Upper lobe of left lung (tissue), 6 donors: ENCODE data around the gene CAMK2N2. TPM values are rescaled to one million over a fixed set of nuclear protein-coding genes. Genes with fewer than 3 reads are reported as not detected.

Experiments used
- ATAC-seq, 2 donors: fragments of 200-7000 bp; cut with Tn5 transposase; one replicate each; pipeline ENCODE4 v1.9.1; 2022; ENCODE audit warnings: mild to moderate bottlenecking in 2 of 2, moderate library complexity in 2 of 2; ENCODE audit not compliant: low FRiP score in 2 of 2
- DNase-seq, 2 donors: peaks; one replicate each; pipeline ENCODE4 v3.0.0-alpha.2; 2019 to 2020
- H3K27ac ChIP-seq, 4 donors: fragments of 200-600 bp; sonication (generic); one replicate each; pipeline ENCODE4 v1.5.1; 2016 to 2019
- H3K27me3 ChIP-seq, 4 donors: fragments of 200-600 bp; sonication (generic); one replicate each; pipeline ENCODE4 v1.5.1; 2017 to 2019
- H3K36me3 ChIP-seq, 4 donors: fragments of 200-600 bp; sonication (generic); one replicate each; pipeline ENCODE4 v1.5.1; 2016 to 2019
- H3K4me1 ChIP-seq, 4 donors: fragments of 200-600 bp; sonication (generic); one replicate each; pipeline ENCODE4 v1.5.1; 2018 to 2019
- H3K4me3 ChIP-seq, 4 donors: fragments of 200-600 bp; sonication (generic); one replicate each; pipeline ENCODE4 v1.5.1; 2017 to 2019; ENCODE audit warnings: mild to moderate bottlenecking in 2 of 4, moderate library complexity in 1 of 4
- H3K9me3 ChIP-seq, 4 donors: fragments of 200-600 bp; sonication (generic); one replicate each; pipeline ENCODE4 v1.5.1; 2018 to 2019
- CTCF ChIP-seq, 6 experiments: fragments of 450-650 bp in 4 of 6; fragments of 200-600 bp in 2 of 6; sonication (generic) in 2 of 6; IDR thresholded peaks; one replicate each; pipeline ENCODE4 v1.5.1; 2016 to 2019; ENCODE audit warnings: antibody characterized with exemption in 6 of 6
- EP300 ChIP-seq, 4 donors: sonication (generic); formaldehyde crosslinking; IDR thresholded peaks; one replicate each; pipeline ENCODE4 v1.5.1; 2017; ENCODE audit warnings: antibody characterized with exemption in 4 of 4, control low read depth in 2 of 4
- POLR2A ChIP-seq, 4 donors: fragments of 450-650 bp; IDR thresholded peaks; one replicate each; pipeline ENCODE4 v1.5.1; 2016 to 2017; ENCODE audit warnings: antibody characterized with exemption in 4 of 4, mild to moderate bottlenecking in 2 of 4
- POLR2AphosphoS5 ChIP-seq, 2 donors: sonication (generic); formaldehyde crosslinking; IDR thresholded peaks; one replicate each; pipeline ENCODE4 v1.5.1; 2017; ENCODE audit warnings: antibody characterized with exemption in 2 of 2
- WGBS, 2 donors: methylation state at CpG; one replicate each; pipeline ENCODE4 v1.1.5; 2017 to 2018; 5-methylcytosine and 5-hydroxymethylcytosine counted together
- total RNA-seq, 6 donors: library from RNA; depleted of rRNA in 4 of 6; stranded (reverse); fragments of >200 nt in 4 of 6; gene quantifications; one replicate each; pipeline versions ENCODE4 v1.1.0 to v1.2.1, GENCODE V29; 2016 to 2021
- donor health status: DM: no; HTN: no; CAD: no; lungs with moderate emphysema.
- donor health status: DM: no; HTN: yes; CAD: no; lungs with severe emphysema.

Gene CAMK2N2
- total RNA-seq, 6 donors from 2014 or later: 0.26 to 0.44 TPM; not detected in 4

- TF ChIP-seq EP300 (IDR thresholded peaks at IDR 0.05) (no peak), CTCF (IDR thresholded peaks at IDR 0.05) (no peak), POLR2AphosphoS5 (IDR thresholded peaks at IDR 0.05) (no peak), POLR2A (IDR thresholded peaks at IDR 0.05) (no peak)
- Histone ChIP-seq H3K9me3 (no peaks in the 10 kb centered on the region), H3K27ac (no peak overlapping the region), H3K27me3 (no peaks in the 10 kb centered on the region), H3K36me3 (peaks cover 30 to 53% (median 46%) of the 10 kb centered on the region in 4 donors), H3K4me1 (peaks cover 12 to 21% (median 16%) of the 10 kb centered on the region in 4 donors), H3K4me3 (peak overlapping the region in 2 of 4 donors; percentile 70 to 97)
- WGBS, 2 donors: 81 to 82% methylated on average over 3 of the region's 3 CpGs
- ATAC-seq (no peak), DNase-seq (no peak)
Observed at GRCh38 chr3:184300378-184300720, 39.0 kb upstream of the CAMK2N2 start.

- no peak for TF ChIP-seq POLR2AphosphoS5 (IDR thresholded peaks at IDR 0.05)
- no peak for TF ChIP-seq POLR2A (IDR thresholded peaks at IDR 0.05)
- no peak for TF ChIP-seq CTCF (IDR thresholded peaks at IDR 0.05)
- no peak for TF ChIP-seq EP300 (IDR thresholded peaks at IDR 0.05)
- Histone ChIP-seq H3K4me3 (peak overlapping the region; percentile 54 to 97 (median 68)), H3K27me3 (no peaks in the 10 kb centered on the region), H3K36me3 (peaks cover 30 to 47% (median 42%) of the 10 kb centered on the region in 4 donors), H3K27ac (peak overlapping the region; percentile 75 to 89 (median 85)), H3K4me1 (peaks cover 12 to 21% (median 16%) of the 10 kb centered on the region in 4 donors), H3K9me3 (no peaks in the 10 kb centered on the region)
- WGBS, 2 donors: 23 to 31% methylated on average over 18 to 24 of the region's 29 CpGs
- no peak for ATAC-seq
- no peak for DNase-seq
Observed at GRCh38 chr3:184299488-184300377, 38.4 kb upstream of the CAMK2N2 start.

GRCh38 chr3:184298759-184299487, 37.6 kb upstream of the CAMK2N2 start, which contains the start of gene PSMD2:
TSS of gene PSMD2 (plus strand) at chr3:184299241. CDS start at chr3:184299267, 26 bp downstream.
- peak in 1 of 4 donors; percentile 59 for TF ChIP-seq EP300 (IDR thresholded peaks at IDR 0.05)
- peak in 4 of 6 experiments; percentile 8 to 37 (median 30) for TF ChIP-seq CTCF (IDR thresholded peaks at IDR 0.05)
- TF ChIP-seq POLR2AphosphoS5 (IDR thresholded peaks at IDR 0.05): peak; percentile 85 to 93
- peak in 3 of 4 donors; percentile 53 to 92 (median 61) for TF ChIP-seq POLR2A (IDR thresholded peaks at IDR 0.05)
- Histone ChIP-seq H3K9me3 (no peaks in the 10 kb centered on the region), H3K27ac (peak within 1 kb of the TSS; percentile 75 to 89 (median 85)), H3K27me3 (no peaks in the 10 kb centered on the region), H3K4me3 (peak within 1 kb of the TSS; percentile 54 to 97 (median 68)), H3K4me1 (peaks cover 12 to 21% (median 16%) of the 10 kb centered on the region in 4 donors), H3K36me3 (peaks cover 23 to 39% (median 34%) of the 10 kb centered on the region in 4 donors)
- DNase-seq (peak; percentile 98 to 100), ATAC-seq (peak; percentile 99 to 100)
- 0 to 2% methylated on average over 28 to 51 of the region's 78 CpGs for WGBS, 2 donors

GRCh38 chr3:184296616-184297015, 35.3 kb upstream of the CAMK2N2 start:
- Histone ChIP-seq H3K4me3 (no peak overlapping the region), H3K4me1 (peaks cover 12 to 21% (median 16%) of the 10 kb centered on the region in 4 donors), H3K36me3 (peaks cover 5 to 16% (median 11%) of the 10 kb centered on the region in 4 donors), H3K9me3 (no peaks in the 10 kb centered on the region), H3K27ac (no peak overlapping the region), H3K27me3 (no peaks in the 10 kb centered on the region)
- 75 to 84% methylated on average over 7 of the region's 7 CpGs for WGBS, 2 donors
- ATAC-seq (no peak), DNase-seq (no peak)
- TF ChIP-seq EP300 (IDR thresholded peaks at IDR 0.05): no peak
- TF ChIP-seq POLR2A (IDR thresholded peaks at IDR 0.05): no peak
- no peak for TF ChIP-seq POLR2AphosphoS5 (IDR thresholded peaks at IDR 0.05)
- no peak for TF ChIP-seq CTCF (IDR thresholded peaks at IDR 0.05)
